HEK293 (cell line): Measurements from ENCODE around the gene CLIC3.
A peak's percentile ranks its signal among the peaks of the same experiment; 100 is the strongest.

Source experiments
- GFI1B ChIP-seq: fragments of 450-650 bp; formaldehyde crosslinking; IDR thresholded peaks from 2 replicates; pipeline ENCODE4 v1.5.1; 2016; ENCODE audit warnings: missing biosample characterization, missing genetic modification characterization
- MYNN ChIP-seq: fragments of 450-650 bp; formaldehyde crosslinking; IDR thresholded peaks from 2 replicates; pipeline ENCODE4 v1.5.1; 2016; ENCODE audit warnings: missing biosample characterization, missing genetic modification characterization, borderline replicate concordance
- MZF1 ChIP-seq: fragments of 450-650 bp; formaldehyde crosslinking; IDR thresholded peaks from 2 replicates; pipeline ENCODE4 v1.5.1; 2017; ENCODE audit warnings: missing biosample characterization, missing genetic modification characterization, borderline replicate concordance
- SP2 ChIP-seq: fragments of 450-650 bp; formaldehyde crosslinking; IDR thresholded peaks from 2 replicates; pipeline ENCODE4 v1.5.1; 2016; ENCODE audit warnings: missing biosample characterization, missing genetic modification characterization
- ZBTB48 ChIP-seq: fragments of 450-650 bp; formaldehyde crosslinking; IDR thresholded peaks from 2 replicates; pipeline ENCODE4 v1.5.1; 2016; ENCODE audit warnings: missing biosample characterization, missing genetic modification characterization
- ZNF10 ChIP-seq: fragments of 450-650 bp; formaldehyde crosslinking; IDR thresholded peaks from 2 replicates; pipeline ENCODE4 v1.5.1; 2017; ENCODE audit warnings: missing biosample characterization, missing genetic modification characterization
- ZNF2 ChIP-seq: fragments of 450-650 bp; formaldehyde crosslinking; IDR thresholded peaks from 2 replicates; pipeline ENCODE4 v1.5.1; 2016; ENCODE audit warnings: missing biosample characterization, missing genetic modification characterization
- ZNF214 ChIP-seq: fragments of 450-650 bp; formaldehyde crosslinking; IDR thresholded peaks from 2 replicates; pipeline ENCODE4 v1.5.1; 2017; ENCODE audit warnings: missing biosample characterization, mild to moderate bottlenecking, missing genetic modification characterization, borderline replicate concordance
- ZNF23 ChIP-seq: fragments of 450-650 bp; formaldehyde crosslinking; IDR thresholded peaks from 2 replicates; pipeline ENCODE4 v1.5.1; 2016; ENCODE audit warnings: missing biosample characterization, missing genetic modification characterization, borderline replicate concordance
- ZNF280D ChIP-seq: fragments of 450-650 bp; formaldehyde crosslinking; IDR thresholded peaks from 2 replicates; pipeline ENCODE4 v1.5.1; 2016; ENCODE audit warnings: missing biosample characterization, missing genetic modification characterization
- ZNF311 ChIP-seq: fragments of 450-650 bp; formaldehyde crosslinking; IDR thresholded peaks from 2 replicates; pipeline ENCODE4 v1.5.1; 2017; ENCODE audit warnings: missing biosample characterization, missing genetic modification characterization, borderline replicate concordance
- ZNF324 ChIP-seq: fragments of 450-650 bp; formaldehyde crosslinking; IDR thresholded peaks from 2 replicates; pipeline ENCODE4 v1.5.1; 2016; ENCODE audit warnings: missing biosample characterization, missing genetic modification characterization
- ZNF398 ChIP-seq: fragments of 450-650 bp; formaldehyde crosslinking; IDR thresholded peaks from 2 replicates; pipeline ENCODE4 v1.5.1; 2017; ENCODE audit warnings: missing biosample characterization, missing genetic modification characterization
- ZNF423 ChIP-seq: fragments of 450-650 bp; formaldehyde crosslinking; IDR thresholded peaks from 2 replicates; pipeline ENCODE4 v1.5.1; 2016; ENCODE audit warnings: missing biosample characterization, missing genetic modification characterization
- ZNF558 ChIP-seq: fragments of 450-650 bp; formaldehyde crosslinking; IDR thresholded peaks from 2 replicates; pipeline ENCODE4 v1.5.1; 2016; ENCODE audit warnings: missing biosample characterization, missing genetic modification characterization
- ZNF596 ChIP-seq: fragments of 450-650 bp; IDR thresholded peaks from 2 replicates; pipeline ENCODE4 v1.5.0; 2018; ENCODE audit warnings: missing biosample characterization, mild to moderate bottlenecking, missing genetic modification characterization, moderate library complexity
- ZNF747 ChIP-seq: fragments of 450-650 bp; formaldehyde crosslinking; IDR thresholded peaks from 2 replicates; pipeline ENCODE4 v1.5.1; 2016; ENCODE audit warnings: missing biosample characterization, missing genetic modification characterization
- ZNF777 ChIP-seq: fragments of 450-650 bp; formaldehyde crosslinking; IDR thresholded peaks from 2 replicates; pipeline ENCODE4 v1.5.1; 2017; ENCODE audit warnings: missing biosample characterization, missing genetic modification characterization, borderline replicate concordance
- ZXDB ChIP-seq: fragments of 450-650 bp; formaldehyde crosslinking; IDR thresholded peaks from 2 replicates; pipeline ENCODE4 v1.5.1; 2016; ENCODE audit warnings: missing biosample characterization, missing genetic modification characterization
- TF ChIP-seq, protein P1 (sequence below): fragments of 450-650 bp; formaldehyde crosslinking; IDR thresholded peaks from 2 replicates; pipeline ENCODE4 v1.5.1; 2017; ENCODE audit warnings: missing biosample characterization, missing genetic modification characterization

Gene CLIC3

DNA sequence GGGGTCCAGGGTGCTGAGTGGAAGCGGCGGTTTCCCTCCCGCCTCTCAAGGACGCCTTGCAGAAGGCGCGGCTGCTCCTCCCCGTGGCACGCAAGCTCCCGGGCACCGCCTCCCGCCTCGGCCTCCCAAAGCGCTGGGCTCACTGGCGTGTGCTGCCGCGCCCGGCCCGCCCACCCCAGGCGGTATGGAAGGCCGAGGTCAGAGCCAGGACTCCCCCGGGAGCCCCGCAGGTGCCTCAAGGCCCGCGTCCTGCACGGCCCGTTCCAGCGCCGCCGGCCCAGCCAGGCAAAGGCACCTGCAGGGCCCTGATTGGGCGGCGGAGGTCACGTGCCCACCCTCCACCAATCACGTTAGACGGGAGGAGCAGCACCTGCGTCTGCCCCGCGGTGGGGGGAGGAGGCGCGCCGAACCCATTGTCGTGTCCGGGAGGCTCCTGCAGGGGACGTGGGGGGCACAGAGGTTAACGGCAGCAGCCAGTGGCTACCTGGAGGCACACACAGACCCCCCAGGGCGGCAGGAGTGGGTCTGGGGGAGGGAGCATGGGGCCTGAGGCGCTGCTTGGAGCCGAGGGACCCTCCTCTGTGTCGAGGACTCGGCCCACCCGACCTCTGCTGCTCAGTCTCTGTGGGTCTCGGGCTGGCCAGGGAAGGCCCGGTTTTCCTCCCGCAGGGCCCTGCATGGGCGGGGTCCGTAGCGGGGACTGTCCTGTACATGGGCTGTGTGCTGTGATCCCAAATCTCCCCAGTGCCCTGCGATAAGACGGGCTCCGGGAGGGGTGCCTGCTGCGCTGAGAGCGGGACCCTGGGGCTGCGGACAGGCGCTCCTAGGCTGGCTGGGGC is 46.3 kb downstream of the CLIC3 start (continued):
- TF ChIP-seq ZNF280D (tag by site-specific recombination) (no peak), ZNF311 (tag by site-specific recombination) (no peak), ZBTB48 (tag by site-specific recombination) (peak; percentile 51; the same call in 1 of the 2 replicates), MYNN (tag by site-specific recombination) (no peak), MZF1 (no peak), SP2 (tag by site-specific recombination) (peak; percentile 85), ZNF558 (tag by site-specific recombination) (no peak), ZNF423 (tag by site-specific recombination) (peak; percentile 90; the same call in 1 of the 2 replicates), ZXDB (tag by site-specific recombination) (peak; percentile 61; the same call in 1 of the 2 replicates), ZNF324 (tag by site-specific recombination) (peak; percentile 23; the same call in 1 of the 2 replicates), ZNF398 (tag by site-specific recombination) (peak; percentile 60), ZNF23 (tag by site-specific recombination) (no peak), ZNF2 (tag by site-specific recombination) (peak; percentile 49), ZNF10 (tag by site-specific recombination) (peak; percentile 29), ZNF596 (tag by site-specific recombination) (0 out of 2 replicates have a peak, but pooled peaks have one; percentile 29), ZNF777 (tag by site-specific recombination) (no peak), GFI1B (tag by site-specific recombination) (no peak), ZNF747 (tag by site-specific recombination) (no peak), ZNF214 (tag by site-specific recombination) (no peak)
- TF ChIP-seq, protein P1, sequence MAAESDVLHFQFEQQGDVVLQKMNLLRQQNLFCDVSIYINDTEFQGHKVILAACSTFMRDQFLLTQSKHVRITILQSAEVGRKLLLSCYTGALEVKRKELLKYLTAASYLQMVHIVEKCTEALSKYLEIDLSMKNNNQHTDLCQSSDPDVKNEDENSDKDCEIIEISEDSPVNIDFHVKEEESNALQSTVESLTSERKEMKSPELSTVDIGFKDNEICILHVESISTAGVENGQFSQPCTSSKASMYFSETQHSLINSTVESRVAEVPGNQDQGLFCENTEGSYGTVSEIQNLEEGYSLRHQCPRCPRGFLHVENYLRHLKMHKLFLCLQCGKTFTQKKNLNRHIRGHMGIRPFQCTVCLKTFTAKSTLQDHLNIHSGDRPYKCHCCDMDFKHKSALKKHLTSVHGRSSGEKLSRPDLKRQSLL, result no peak
